Measurements from ENCODE around the gene NLGN1. TPM values are rescaled to one million over a fixed set of nuclear protein-coding genes. Genes with fewer than 3 reads are reported as not detected.

NLGN1 gene
- total RNA-seq, 3 donors from 2014 or later: 4.4 to 12.3 (median 6.9) TPM

DNA sequence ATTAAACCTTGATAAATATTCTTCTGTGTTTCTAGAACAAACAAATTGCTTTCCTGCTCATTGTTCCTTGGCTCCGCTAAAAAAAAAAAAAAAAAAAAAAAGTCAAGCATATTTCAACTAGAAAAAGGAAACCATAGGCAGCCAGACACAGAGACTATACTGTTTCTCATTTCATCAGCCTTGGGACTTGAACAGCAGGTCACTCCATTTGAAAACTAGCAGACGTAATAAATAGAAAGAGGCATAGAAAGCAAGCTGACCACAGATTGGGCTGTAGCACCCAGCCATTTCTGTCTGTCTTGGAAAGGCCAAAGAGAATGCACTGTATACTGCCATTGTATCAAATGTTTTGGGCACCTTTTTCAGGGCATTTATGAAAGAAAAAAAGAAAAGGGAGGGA lies 697.1 kb downstream of the NLGN1 start:
- Histone ChIP-seq H3K9me3 (no peaks in the 10 kb centered on the region), H3K36me3 (no peaks in the 10 kb centered on the region), H3K27ac (no peak overlapping the region), H3K4me3 (no peak overlapping the region), H3K4me1 (no peaks in the 10 kb centered on the region), H3K27me3 (no peaks in the 10 kb centered on the region)
- intact Hi-C loops (cut with DNase I; ENCODE audit: low total_unique reads): no loop called here
- TF ChIP-seq POLR2AphosphoS5 (IDR thresholded peaks at IDR 0.05): no peak
- TF ChIP-seq, protein P1, sequence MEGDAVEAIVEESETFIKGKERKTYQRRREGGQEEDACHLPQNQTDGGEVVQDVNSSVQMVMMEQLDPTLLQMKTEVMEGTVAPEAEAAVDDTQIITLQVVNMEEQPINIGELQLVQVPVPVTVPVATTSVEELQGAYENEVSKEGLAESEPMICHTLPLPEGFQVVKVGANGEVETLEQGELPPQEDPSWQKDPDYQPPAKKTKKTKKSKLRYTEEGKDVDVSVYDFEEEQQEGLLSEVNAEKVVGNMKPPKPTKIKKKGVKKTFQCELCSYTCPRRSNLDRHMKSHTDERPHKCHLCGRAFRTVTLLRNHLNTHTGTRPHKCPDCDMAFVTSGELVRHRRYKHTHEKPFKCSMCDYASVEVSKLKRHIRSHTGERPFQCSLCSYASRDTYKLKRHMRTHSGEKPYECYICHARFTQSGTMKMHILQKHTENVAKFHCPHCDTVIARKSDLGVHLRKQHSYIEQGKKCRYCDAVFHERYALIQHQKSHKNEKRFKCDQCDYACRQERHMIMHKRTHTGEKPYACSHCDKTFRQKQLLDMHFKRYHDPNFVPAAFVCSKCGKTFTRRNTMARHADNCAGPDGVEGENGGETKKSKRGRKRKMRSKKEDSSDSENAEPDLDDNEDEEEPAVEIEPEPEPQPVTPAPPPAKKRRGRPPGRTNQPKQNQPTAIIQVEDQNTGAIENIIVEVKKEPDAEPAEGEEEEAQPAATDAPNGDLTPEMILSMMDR (IDR thresholded peaks at IDR 0.05): no peak
- TF ChIP-seq POLR2A (IDR thresholded peaks at IDR 0.05): no peak
- no peak for DNase-seq (ENCODE audit: low spot score in 2 of 2)

DNA sequence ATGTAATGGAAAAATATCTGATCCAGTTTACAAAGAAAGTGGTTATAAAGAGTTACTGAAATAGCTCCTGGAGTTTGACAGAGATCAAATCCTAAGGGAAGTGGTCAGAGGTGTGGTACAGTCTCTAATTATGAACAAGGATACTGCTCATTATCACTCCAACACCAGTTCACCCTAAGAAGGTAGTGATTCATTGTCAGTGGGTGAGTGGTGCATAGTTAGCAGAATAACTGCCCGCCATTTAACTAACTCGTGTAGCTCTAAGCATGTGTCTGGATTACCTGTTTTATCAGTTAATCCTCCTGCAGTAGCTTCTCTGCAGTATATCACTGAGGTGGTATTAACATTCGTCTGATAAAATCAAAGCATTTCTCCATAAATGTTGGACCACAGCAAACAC lies 700.1 kb downstream of the NLGN1 start:
- Histone ChIP-seq H3K9me3 (no peaks in the 10 kb centered on the region), H3K4me3 (no peak overlapping the region), H3K36me3 (no peaks in the 10 kb centered on the region), H3K27ac (no peak overlapping the region), H3K27me3 (no peaks in the 10 kb centered on the region), H3K4me1 (no peaks in the 10 kb centered on the region)
- DNase-seq (ENCODE audit: low spot score in 2 of 2): no peak
- intact Hi-C loops (cut with DNase I; ENCODE audit: low total_unique reads): no loop called here
- TF ChIP-seq, protein P1 (IDR thresholded peaks at IDR 0.05): no peak
- TF ChIP-seq POLR2AphosphoS5 (IDR thresholded peaks at IDR 0.05) (no peak), POLR2A (IDR thresholded peaks at IDR 0.05) (no peak)

DNA sequence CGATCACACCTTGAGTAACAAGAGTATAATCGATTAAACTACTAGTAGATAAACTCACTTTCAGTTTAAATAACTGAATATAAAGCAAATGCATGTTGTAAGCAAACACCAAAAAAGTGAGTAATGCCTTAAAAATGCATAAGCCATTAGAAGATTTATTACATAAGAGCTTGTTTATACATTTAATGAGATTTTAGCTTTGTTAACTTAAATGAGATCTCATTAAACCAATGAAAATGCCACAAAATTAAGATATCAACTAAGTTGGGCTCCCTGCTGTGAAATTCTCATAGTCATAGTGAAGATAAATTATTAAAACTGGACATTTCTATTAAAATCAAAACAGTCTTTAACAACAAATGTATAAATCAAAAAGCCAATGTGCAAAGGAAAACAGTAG lies 701.2 kb downstream of the NLGN1 start:
- H3K36me3 ChIP-seq: no peaks in the 10 kb centered on the region
- H3K27ac ChIP-seq: no peak overlapping the region
- no peak for DNase-seq (ENCODE audit: low spot score in 2 of 2)
- H3K4me3 ChIP-seq: no peak overlapping the region
- H3K27me3 ChIP-seq: no peaks in the 10 kb centered on the region
- H3K9me3 ChIP-seq: no peaks in the 10 kb centered on the region
- intact Hi-C loops (cut with DNase I; ENCODE audit: low total_unique reads): no loop called here
- TF ChIP-seq POLR2AphosphoS5 (IDR thresholded peaks at IDR 0.05) (no peak), POLR2A (IDR thresholded peaks at IDR 0.05) (no peak)
- TF ChIP-seq, protein P1 (IDR thresholded peaks at IDR 0.05): no peak
- no peaks in the 10 kb centered on the region for H3K4me1 ChIP-seq

DNA sequence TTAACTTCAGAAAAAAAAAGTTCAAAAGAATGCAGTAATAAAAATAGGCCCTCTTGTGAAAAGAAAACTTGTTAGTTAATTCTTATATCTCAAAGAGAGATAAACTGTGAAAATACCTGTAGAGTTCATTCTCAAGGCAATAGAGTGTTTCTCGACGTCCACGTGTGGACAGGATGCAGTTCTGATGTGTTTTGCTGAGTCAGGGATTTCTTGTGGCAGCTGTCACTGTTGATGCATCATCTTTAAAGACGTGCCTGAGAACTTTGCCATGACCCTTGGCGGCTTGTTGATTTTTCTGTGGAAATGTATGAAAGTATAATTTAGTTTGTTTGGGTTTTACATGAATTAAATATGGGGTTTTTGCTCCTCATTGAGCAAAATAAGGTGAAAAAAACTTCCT lies 702.2 kb downstream of the NLGN1 start:
- Histone ChIP-seq H3K4me3 (no peak overlapping the region), H3K27ac (no peak overlapping the region), H3K27me3 (no peaks in the 10 kb centered on the region), H3K4me1 (no peaks in the 10 kb centered on the region), H3K36me3 (no peaks in the 10 kb centered on the region), H3K9me3 (no peaks in the 10 kb centered on the region)
- intact Hi-C loops (cut with DNase I; ENCODE audit: low total_unique reads): no loop called here
- DNase-seq (ENCODE audit: low spot score in 2 of 2): no peak
- TF ChIP-seq POLR2A (IDR thresholded peaks at IDR 0.05): no peak
- no peak for TF ChIP-seq POLR2AphosphoS5 (IDR thresholded peaks at IDR 0.05)
- TF ChIP-seq, protein P1 (IDR thresholded peaks at IDR 0.05): no peak

DNA sequence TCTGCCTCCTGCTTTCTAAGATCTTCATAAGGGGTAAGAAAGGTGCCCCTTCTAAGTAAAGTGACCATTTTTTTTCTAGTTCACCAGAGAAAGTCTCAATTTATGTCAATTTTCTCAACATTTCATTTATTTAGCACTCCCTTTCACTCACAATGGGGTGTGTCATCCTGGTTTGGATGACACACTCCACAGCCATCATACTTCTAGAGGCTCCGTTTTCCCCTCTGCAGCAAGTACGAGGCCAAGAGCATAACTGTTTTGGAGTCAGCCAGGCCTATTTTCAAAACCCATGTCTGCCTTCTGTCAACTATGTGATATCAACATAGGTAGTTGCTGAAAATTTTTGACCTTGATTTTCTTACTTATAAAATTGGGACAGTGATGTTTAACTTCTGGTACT lies 703.2 kb downstream of the NLGN1 start:
- Histone ChIP-seq H3K9me3 (no peaks in the 10 kb centered on the region), H3K27ac (no peak overlapping the region), H3K27me3 (no peaks in the 10 kb centered on the region), H3K4me1 (no peaks in the 10 kb centered on the region), H3K4me3 (no peak overlapping the region), H3K36me3 (no peaks in the 10 kb centered on the region)
- DNase-seq (ENCODE audit: low spot score in 2 of 2): no peak
- no peak for TF ChIP-seq POLR2AphosphoS5 (IDR thresholded peaks at IDR 0.05)
- TF ChIP-seq POLR2A (IDR thresholded peaks at IDR 0.05): no peak
- TF ChIP-seq, protein P1 (IDR thresholded peaks at IDR 0.05): no peak
- intact Hi-C loops (cut with DNase I; ENCODE audit: low total_unique reads): no loop called here
